Liver (tissue), 3 donors: ENCODE data around the gene WDR81.

Experiments used
- EGR1 ChIP-seq, 2 donors: IDR thresholded peaks; 2 replicates each; pipeline ENCODE4 v1.6.1; 2016 to 2018; ENCODE audit warnings: antibody characterized with exemption in 2 of 2, low read depth in 2 of 2
- FOXA1 ChIP-seq: IDR thresholded peaks from 2 replicates; pipeline ENCODE4 v1.6.1; 2016; ENCODE audit warnings: antibody characterized with exemption
- HNF4A ChIP-seq, 2 donors: conservative IDR thresholded peaks; 2 replicates each; pipeline ENCODE4 v1.6.1; 2016; ENCODE audit warnings: antibody characterized with exemption in 2 of 2, mild to moderate bottlenecking in 2 of 2
- SP1 ChIP-seq: IDR thresholded peaks from 2 replicates; pipeline ENCODE4 v1.6.1; 2018; ENCODE audit warnings: antibody characterized with exemption, mild to moderate bottlenecking
- TAF1 ChIP-seq: conservative IDR thresholded peaks from 2 replicates; pipeline ENCODE4 v1.6.1; 2016; ENCODE audit warnings: antibody characterized with exemption, mild to moderate bottlenecking
- TF ChIP-seq, protein P1 (sequence below): fragments of 150-350 bp; IDR thresholded peaks from 2 replicates; pipeline ENCODE4 v1.5.1; 2017; ENCODE audit warnings: improper control_type of control experiment, low read depth, low read length; ENCODE audit not compliant: missing input control
- TF ChIP-seq, protein P2 (sequence below): IDR thresholded peaks from 2 replicates; pipeline ENCODE4 v1.6.1; 2016; ENCODE audit warnings: antibody characterized with exemption, mild to moderate bottlenecking
- TF ChIP-seq, protein P3 (sequence below): IDR thresholded peaks from 2 replicates; pipeline ENCODE4 v1.6.1; 2016; ENCODE audit warnings: antibody characterized with exemption
- donor health status: healthy.
- donor health status: healthy.

DNA sequence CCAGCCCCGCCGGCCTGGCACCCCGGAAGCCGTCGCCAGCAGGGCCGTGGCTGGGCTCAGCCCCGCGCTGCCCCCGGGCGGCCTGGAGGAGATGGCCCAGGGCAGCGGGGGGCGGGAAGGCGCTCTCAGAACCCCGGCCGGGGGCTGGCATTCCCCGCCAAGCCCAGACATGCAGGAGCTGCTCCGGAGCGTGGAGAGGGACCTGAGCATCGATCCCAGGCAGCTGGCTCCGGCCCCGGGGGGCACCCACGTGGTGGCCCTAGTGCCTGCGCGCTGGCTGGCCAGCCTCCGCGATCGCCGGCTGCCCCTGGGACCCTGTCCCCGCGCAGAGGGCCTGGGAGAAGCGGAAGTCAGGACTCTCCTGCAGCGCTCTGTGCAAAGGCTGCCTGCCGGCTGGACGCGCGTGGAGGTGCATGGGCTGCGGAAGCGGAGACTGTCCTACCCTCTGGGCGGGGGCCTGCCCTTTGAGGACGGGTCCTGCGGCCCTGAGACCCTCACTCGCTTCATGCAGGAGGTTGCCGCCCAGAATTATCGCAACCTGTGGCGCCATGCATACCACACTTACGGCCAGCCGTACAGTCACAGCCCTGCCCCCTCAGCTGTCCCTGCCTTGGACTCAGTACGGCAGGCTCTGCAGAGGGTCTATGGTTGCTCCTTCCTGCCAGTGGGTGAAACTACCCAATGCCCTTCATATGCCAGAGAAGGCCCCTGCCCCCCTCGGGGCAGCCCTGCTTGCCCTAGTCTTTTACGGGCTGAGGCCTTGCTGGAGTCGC, 551 bp downstream of the WDR81 start:
- no peak for TF ChIP-seq EGR1 (IDR thresholded peaks at IDR 0.05; ENCODE audit: low read depth in 2 of 2)
- TF ChIP-seq FOXA1: no peak
- no peak for TF ChIP-seq TAF1
- TF ChIP-seq, protein P1, sequence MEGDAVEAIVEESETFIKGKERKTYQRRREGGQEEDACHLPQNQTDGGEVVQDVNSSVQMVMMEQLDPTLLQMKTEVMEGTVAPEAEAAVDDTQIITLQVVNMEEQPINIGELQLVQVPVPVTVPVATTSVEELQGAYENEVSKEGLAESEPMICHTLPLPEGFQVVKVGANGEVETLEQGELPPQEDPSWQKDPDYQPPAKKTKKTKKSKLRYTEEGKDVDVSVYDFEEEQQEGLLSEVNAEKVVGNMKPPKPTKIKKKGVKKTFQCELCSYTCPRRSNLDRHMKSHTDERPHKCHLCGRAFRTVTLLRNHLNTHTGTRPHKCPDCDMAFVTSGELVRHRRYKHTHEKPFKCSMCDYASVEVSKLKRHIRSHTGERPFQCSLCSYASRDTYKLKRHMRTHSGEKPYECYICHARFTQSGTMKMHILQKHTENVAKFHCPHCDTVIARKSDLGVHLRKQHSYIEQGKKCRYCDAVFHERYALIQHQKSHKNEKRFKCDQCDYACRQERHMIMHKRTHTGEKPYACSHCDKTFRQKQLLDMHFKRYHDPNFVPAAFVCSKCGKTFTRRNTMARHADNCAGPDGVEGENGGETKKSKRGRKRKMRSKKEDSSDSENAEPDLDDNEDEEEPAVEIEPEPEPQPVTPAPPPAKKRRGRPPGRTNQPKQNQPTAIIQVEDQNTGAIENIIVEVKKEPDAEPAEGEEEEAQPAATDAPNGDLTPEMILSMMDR: no peak
- TF ChIP-seq, protein P2, sequence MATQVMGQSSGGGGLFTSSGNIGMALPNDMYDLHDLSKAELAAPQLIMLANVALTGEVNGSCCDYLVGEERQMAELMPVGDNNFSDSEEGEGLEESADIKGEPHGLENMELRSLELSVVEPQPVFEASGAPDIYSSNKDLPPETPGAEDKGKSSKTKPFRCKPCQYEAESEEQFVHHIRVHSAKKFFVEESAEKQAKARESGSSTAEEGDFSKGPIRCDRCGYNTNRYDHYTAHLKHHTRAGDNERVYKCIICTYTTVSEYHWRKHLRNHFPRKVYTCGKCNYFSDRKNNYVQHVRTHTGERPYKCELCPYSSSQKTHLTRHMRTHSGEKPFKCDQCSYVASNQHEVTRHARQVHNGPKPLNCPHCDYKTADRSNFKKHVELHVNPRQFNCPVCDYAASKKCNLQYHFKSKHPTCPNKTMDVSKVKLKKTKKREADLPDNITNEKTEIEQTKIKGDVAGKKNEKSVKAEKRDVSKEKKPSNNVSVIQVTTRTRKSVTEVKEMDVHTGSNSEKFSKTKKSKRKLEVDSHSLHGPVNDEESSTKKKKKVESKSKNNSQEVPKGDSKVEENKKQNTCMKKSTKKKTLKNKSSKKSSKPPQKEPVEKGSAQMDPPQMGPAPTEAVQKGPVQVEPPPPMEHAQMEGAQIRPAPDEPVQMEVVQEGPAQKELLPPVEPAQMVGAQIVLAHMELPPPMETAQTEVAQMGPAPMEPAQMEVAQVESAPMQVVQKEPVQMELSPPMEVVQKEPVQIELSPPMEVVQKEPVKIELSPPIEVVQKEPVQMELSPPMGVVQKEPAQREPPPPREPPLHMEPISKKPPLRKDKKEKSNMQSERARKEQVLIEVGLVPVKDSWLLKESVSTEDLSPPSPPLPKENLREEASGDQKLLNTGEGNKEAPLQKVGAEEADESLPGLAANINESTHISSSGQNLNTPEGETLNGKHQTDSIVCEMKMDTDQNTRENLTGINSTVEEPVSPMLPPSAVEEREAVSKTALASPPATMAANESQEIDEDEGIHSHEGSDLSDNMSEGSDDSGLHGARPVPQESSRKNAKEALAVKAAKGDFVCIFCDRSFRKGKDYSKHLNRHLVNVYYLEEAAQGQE: no peak
- no peak for TF ChIP-seq SP1
- no peak for TF ChIP-seq HNF4A (conservative IDR thresholded peaks at IDR 0.05)
- TF ChIP-seq, protein P3, sequence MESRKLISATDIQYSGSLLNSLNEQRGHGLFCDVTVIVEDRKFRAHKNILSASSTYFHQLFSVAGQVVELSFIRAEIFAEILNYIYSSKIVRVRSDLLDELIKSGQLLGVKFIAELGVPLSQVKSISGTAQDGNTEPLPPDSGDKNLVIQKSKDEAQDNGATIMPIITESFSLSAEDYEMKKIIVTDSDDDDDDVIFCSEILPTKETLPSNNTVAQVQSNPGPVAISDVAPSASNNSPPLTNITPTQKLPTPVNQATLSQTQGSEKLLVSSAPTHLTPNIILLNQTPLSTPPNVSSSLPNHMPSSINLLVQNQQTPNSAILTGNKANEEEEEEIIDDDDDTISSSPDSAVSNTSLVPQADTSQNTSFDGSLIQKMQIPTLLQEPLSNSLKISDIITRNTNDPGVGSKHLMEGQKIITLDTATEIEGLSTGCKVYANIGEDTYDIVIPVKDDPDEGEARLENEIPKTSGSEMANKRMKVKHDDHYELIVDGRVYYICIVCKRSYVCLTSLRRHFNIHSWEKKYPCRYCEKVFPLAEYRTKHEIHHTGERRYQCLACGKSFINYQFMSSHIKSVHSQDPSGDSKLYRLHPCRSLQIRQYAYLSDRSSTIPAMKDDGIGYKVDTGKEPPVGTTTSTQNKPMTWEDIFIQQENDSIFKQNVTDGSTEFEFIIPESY: no peak
